GM12801 (cell line): ENCODE measurements around the gene PMP22.

ENCODE experiments used
- CTCF ChIP-seq: IDR thresholded peaks from one replicate; pipeline ENCODE4 v1.5.1; 2011; ENCODE audit warnings: control low read depth; ENCODE audit not compliant: insufficient read length; ENCODE audit errors: extremely low read depth

The PMP22 gene

DNA sequence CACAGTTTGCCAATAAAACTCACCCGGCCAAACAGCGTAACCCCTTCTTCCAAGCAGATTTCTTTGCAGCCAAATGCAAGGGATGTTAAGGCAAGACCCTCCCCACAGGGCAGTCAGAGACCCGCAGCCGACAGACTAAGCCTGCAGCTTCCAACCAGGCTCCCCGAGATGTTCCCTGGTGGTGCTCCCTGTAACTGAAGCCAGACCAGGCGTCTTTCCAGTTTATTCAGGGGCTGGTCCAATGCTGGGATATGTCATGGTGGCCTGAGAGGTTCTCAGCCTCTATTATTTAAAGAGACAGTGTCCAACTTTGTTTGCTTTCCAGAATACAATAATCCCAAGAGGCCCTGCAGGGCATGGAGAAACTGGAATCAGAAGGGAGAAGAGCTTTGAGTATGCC, at the start of gene PMP22:
Gene PMP22 (minus strand): TSS at position 196 of the 400 bp plus-strand sequence. CDS start 4,599 bp downstream, outside the sequence.
- no peak for TF ChIP-seq CTCF

GRCh38 chr17:15311996-15312395, 46.9 kb upstream of the PMP22 start:
- TF ChIP-seq CTCF = no peak

DNA sequence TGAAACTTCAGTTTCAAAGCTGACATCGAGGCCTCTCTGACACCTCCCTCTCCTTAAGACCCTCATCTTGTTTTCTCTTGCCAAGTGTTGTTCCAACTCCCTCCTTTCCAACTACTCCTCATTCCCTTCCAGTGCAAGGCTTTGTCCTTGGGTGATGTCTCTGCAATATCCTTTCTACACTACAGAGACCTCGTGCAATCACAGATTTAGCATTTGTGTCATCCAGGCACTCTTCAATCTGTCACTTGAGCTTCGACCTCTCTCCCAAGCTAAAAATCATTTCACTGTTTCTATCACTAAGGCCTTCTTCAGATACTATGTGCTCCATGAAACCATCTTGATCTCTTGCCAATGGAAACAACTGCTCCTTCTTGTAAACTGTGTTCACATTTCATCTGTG, 44.7 kb upstream of the PMP22 start:
- no peak for TF ChIP-seq CTCF

DNA sequence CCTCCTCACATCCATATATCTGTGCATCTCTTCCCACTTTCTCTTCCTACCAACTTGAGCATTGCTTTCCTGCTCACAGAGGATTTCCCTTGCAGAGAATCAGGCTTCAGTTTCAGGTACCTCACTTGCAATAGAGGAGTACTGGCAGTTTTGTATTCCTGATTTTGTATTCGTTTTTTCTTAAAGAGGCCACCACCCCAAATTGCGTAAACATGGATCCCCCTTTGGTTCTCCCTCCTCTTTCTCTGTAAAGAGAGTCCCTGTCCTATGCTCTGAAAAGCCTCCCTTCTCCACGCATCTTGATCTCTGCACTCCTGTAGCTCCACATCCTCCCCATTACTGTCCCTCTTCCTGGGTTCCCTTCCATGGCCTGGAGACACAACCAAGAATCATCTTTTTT, 44.1 kb upstream of the PMP22 start:
- TF ChIP-seq CTCF = no peak

GRCh38 chr17:15308758-15309157, 43.6 kb upstream of the PMP22 start:
- no peak for TF ChIP-seq CTCF

- no peak for TF ChIP-seq CTCF
Measured at GRCh38 chr17:15307710-15308111, 42.6 kb upstream of the PMP22 start.

GRCh38 chr17:15303851-15304250, 38.7 kb upstream of the PMP22 start:
- no peak for TF ChIP-seq CTCF

- TF ChIP-seq CTCF = no peak
Measured at GRCh38 chr17:15303268-15303667, 38.1 kb upstream of the PMP22 start.
